ENCODE results near the gene UTP11.

DNA sequence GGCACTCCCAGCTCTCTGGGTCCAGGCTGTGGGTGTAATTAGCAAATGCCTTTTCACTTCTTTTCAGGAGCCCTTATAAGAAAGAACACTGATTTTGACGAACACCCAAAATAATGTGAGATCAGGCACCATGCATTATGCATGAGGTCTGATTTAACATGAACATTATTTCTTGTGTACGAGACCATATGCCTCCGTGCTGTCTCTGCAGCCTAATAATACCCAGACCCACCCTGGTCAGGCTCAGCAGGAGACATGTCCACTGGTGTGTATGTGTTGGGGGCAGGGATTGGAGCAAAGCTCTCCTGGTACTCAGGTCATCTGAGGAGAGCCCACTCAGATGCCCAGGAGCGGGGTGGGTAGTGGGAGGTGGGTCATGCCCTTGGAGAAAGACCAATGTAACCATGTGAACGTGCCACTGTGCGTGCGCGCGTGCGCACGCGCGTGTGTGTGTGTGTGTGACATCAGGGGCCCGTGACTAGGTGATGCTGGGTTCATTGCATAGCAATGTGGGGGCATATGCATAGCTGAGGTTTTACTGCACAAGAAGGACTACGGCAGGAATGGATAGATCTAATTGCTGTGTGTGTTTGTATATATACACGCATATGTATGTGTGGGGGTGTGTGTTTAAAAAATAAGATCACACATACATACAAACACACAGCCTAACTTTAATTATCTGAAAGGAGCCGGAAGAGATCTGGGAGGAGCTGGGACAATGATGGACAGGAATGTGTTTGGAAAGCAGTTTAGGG lies 27.0 kb downstream of the UTP11 start:
- TF ChIP-seq, protein P1, sequence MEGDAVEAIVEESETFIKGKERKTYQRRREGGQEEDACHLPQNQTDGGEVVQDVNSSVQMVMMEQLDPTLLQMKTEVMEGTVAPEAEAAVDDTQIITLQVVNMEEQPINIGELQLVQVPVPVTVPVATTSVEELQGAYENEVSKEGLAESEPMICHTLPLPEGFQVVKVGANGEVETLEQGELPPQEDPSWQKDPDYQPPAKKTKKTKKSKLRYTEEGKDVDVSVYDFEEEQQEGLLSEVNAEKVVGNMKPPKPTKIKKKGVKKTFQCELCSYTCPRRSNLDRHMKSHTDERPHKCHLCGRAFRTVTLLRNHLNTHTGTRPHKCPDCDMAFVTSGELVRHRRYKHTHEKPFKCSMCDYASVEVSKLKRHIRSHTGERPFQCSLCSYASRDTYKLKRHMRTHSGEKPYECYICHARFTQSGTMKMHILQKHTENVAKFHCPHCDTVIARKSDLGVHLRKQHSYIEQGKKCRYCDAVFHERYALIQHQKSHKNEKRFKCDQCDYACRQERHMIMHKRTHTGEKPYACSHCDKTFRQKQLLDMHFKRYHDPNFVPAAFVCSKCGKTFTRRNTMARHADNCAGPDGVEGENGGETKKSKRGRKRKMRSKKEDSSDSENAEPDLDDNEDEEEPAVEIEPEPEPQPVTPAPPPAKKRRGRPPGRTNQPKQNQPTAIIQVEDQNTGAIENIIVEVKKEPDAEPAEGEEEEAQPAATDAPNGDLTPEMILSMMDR (conservative IDR thresholded peaks at IDR 0.05; ENCODE audit: low read depth, low read length), result no peak
- no peak for TF ChIP-seq EZH2 (IDR thresholded peaks at IDR 0.05; ENCODE audit: low read length, unreplicated experiment)
- TF ChIP-seq EZH2phosphoT487 (IDR thresholded peaks at IDR 0.05; ENCODE audit: borderline replicate concordance, low read length), result no peak
